CD14-positive monocyte (primary cell): ENCODE data around the gene VPS52. TPM values are rescaled to one million over a fixed set of nuclear protein-coding genes. Genes with fewer than 3 reads are reported as not detected.

Experiments
- DNase-seq, 3 donors: peaks; one replicate each; pipeline ENCODE4 v3.0.0-alpha.2; 2011 to 2022
- H2AFZ ChIP-seq: 2 replicates; pipeline ENCODE4 v1.6.0; 2012; ENCODE audit warnings: mild to moderate bottlenecking, low read depth, low read length, inconsistent platforms; ENCODE audit not compliant: insufficient read depth, poor library complexity, severe bottlenecking
- H3K27ac ChIP-seq, 2 donors: 1 replicate in 1 of 2; 2 replicates in 1 of 2; pipeline ENCODE4 v1.5.1; 2012 to 2013; ENCODE audit warnings: low read length in 2 of 2, control low read depth in 1 of 2, inconsistent platforms in 1 of 2, low read depth in 1 of 2, mild to moderate bottlenecking in 1 of 2
- H3K27me3 ChIP-seq, 2 donors: one replicate each; pipeline versions ENCODE4 v1.6.0 to v1.6.1; 2011 to 2013; ENCODE audit warnings: low read length in 2 of 2; ENCODE audit not compliant: control insufficient read depth in 2 of 2, insufficient read depth in 2 of 2
- H3K36me3 ChIP-seq, 2 donors: replicated peaks in 1 of 2; 1 replicate in 1 of 2; 2 replicates in 1 of 2; pipeline versions ENCODE4 v1.5.1 to v1.6.1; 2012 to 2013; ENCODE audit warnings: low read length in 2 of 2, control low read depth in 1 of 2, inconsistent platforms in 1 of 2, mild to moderate bottlenecking in 1 of 2; ENCODE audit not compliant: insufficient read depth in 2 of 2, control insufficient read depth in 1 of 2
- H3K4me1 ChIP-seq, 2 donors: 1 replicate in 1 of 2; 2 replicates in 1 of 2; pipeline versions ENCODE4 v1.5.1 to v1.6.1; 2012 to 2013; ENCODE audit warnings: low read length in 2 of 2, control low read depth in 1 of 2, inconsistent platforms in 1 of 2, mild to moderate bottlenecking in 1 of 2, moderate library complexity in 1 of 2; ENCODE audit not compliant: insufficient read depth in 2 of 2, control insufficient read depth in 1 of 2
- H3K4me2 ChIP-seq: replicated peaks from 2 replicates; pipeline ENCODE3; 2012; ENCODE audit warnings: low read length, moderate library complexity, mild to moderate bottlenecking; ENCODE audit not compliant: poor library complexity, severe bottlenecking; ENCODE audit errors: extremely low read depth
- H3K4me3 ChIP-seq, 3 experiments: fragments of 200-600 bp in 1 of 3; sonication (generic) in 1 of 3; replicated peaks in 1 of 3; 1 replicate in 2 of 3; 2 replicates in 1 of 3; pipeline ENCODE4 v1.5.1; 2011 to 2013; ENCODE audit warnings: low read length in 3 of 3, mild to moderate bottlenecking in 3 of 3, control low read depth in 2 of 3, low read depth in 2 of 3, inconsistent platforms in 1 of 3, moderate library complexity in 1 of 3
- H3K79me2 ChIP-seq: 2 replicates; pipeline ENCODE4 v1.6.0; 2012; ENCODE audit warnings: mild to moderate bottlenecking, control low read depth, inconsistent platforms, low read length, moderate library complexity; ENCODE audit not compliant: insufficient read depth
- H3K9ac ChIP-seq: 2 replicates; pipeline ENCODE4 v1.6.0; 2017; ENCODE audit warnings: low read length, mild to moderate bottlenecking; ENCODE audit not compliant: insufficient read depth, poor library complexity, severe bottlenecking
- H3K9me3 ChIP-seq, 2 donors: replicated peaks in 1 of 2; 1 replicate in 1 of 2; 2 replicates in 1 of 2; pipeline versions ENCODE4 v1.5.1 to v1.6.1; 2012 to 2013; ENCODE audit warnings: low read length in 2 of 2, control low read depth in 1 of 2; ENCODE audit not compliant: control insufficient read depth in 1 of 2, insufficient read depth in 1 of 2
- H4K20me1 ChIP-seq: 2 replicates; pipeline ENCODE4 v1.6.0; 2012; ENCODE audit warnings: mild to moderate bottlenecking, low read length, control low read depth, moderate library complexity; ENCODE audit not compliant: insufficient read depth
- H3K27ac Mint-ChIP-seq, 7 donors: one replicate each; pipeline ENCODE4 v1.8.0; 2020; ENCODE audit warnings: mild to moderate bottlenecking in 7 of 7, mixed read lengths in 7 of 7, moderate library complexity in 6 of 7, inconsistent platforms in 2 of 7
- H3K27me3 Mint-ChIP-seq, 3 donors: one replicate each; pipeline ENCODE4 v1.8.0; 2021 to 2022; ENCODE audit warnings: low read depth in 3 of 3, mild to moderate bottlenecking in 3 of 3, mixed read lengths in 3 of 3, moderate library complexity in 3 of 3, inconsistent platforms in 1 of 3
- H3K36me3 Mint-ChIP-seq, 2 donors: one replicate each; pipeline ENCODE4 v1.8.0; 2020; ENCODE audit warnings: mixed read lengths in 2 of 2, inconsistent platforms in 1 of 2, mild to moderate bottlenecking in 1 of 2
- H3K4me1 Mint-ChIP-seq: one replicate; pipeline ENCODE4 v1.8.0; 2020; ENCODE audit warnings: mild to moderate bottlenecking, mixed read lengths
- H3K4me3 Mint-ChIP-seq, 2 donors: one replicate each; pipeline ENCODE4 v1.8.0; 2020; ENCODE audit warnings: mild to moderate bottlenecking in 2 of 2, mixed read lengths in 2 of 2, moderate library complexity in 1 of 2
- H3K9me3 Mint-ChIP-seq, 7 donors: one replicate each; pipeline ENCODE4 v1.8.0; 2020 to 2022; ENCODE audit warnings: mixed read lengths in 7 of 7, mild to moderate bottlenecking in 6 of 7, moderate library complexity in 6 of 7, inconsistent platforms in 2 of 7
- WGBS: methylation state at CpG from one replicate; pipeline ENCODE4 v1.1.5; 2013; ENCODE audit warnings: missing lambda C conversion rate; ENCODE audit not compliant: insufficient coverage; 5-methylcytosine and 5-hydroxymethylcytosine counted together
- intact Hi-C, 2 donors: fragments of 100-400 bp; cut with micrococcal nuclease; formaldehyde crosslinking; loops; one replicate each; pipeline versions ENCODE4 v1.15.0 to v1.15.1; 2023
- polyA plus RNA-seq, 3 donors: library from polyadenylated mRNA; depleted of rRNA in 1 of 3; unstranded in 2 of 3; stranded (reverse) in 1 of 3; fragments of 300-500 nt in 2 of 3; fragments of >200 nt in 1 of 3; fragmentation: Illumina TruSeq in 2 of 3; gene quantifications; 1 replicate in 2 of 3; 2 replicates in 1 of 3; pipeline ENCODE4 v1.2.3, GENCODE V29; 2012 to 2021
- TF ChIP-seq, protein P1 (sequence below): fragments of 200-600 bp; IDR thresholded peaks from one replicate; pipeline ENCODE4 v1.8.0; 2022; ENCODE audit warnings: antibody characterized with exemption, mild to moderate bottlenecking

Gene VPS52
- polyA plus RNA-seq, 3 donors, result 11.0 to 150 (median 14.5) TPM

DNA sequence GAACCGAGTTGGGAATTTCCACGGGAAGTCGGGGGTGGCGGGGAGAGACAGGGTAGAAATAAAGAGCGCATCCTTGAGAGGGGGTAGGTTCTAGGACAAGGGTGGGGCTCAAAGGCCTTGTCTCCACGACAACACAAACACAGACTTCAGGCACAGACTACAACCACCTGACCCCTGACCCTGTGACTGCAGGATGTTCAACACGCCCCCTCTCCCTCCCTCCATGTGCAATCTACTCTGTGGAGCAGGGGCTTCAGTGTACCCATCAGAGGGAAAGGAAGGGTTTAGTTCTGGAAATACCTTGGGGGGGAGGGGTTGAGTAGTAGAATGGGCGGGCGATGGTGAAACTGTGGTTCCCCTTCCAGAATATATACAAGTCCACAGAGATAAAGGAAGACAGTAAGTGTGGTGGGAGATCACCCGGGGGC, 42.9 kb upstream of the VPS52 start:
- peaks cover 13 to 35% of the 10 kb centered on the region in 2 donors for H3K36me3 ChIP-seq
- H4K20me1 ChIP-seq, result peaks cover 59% of the 10 kb centered on the region
- H3K79me2 ChIP-seq, result peaks cover 85% of the 10 kb centered on the region
- peaks cover 53 to 58% of the 10 kb centered on the region in 2 donors for H3K4me1 ChIP-seq
- TF ChIP-seq, protein P1, sequence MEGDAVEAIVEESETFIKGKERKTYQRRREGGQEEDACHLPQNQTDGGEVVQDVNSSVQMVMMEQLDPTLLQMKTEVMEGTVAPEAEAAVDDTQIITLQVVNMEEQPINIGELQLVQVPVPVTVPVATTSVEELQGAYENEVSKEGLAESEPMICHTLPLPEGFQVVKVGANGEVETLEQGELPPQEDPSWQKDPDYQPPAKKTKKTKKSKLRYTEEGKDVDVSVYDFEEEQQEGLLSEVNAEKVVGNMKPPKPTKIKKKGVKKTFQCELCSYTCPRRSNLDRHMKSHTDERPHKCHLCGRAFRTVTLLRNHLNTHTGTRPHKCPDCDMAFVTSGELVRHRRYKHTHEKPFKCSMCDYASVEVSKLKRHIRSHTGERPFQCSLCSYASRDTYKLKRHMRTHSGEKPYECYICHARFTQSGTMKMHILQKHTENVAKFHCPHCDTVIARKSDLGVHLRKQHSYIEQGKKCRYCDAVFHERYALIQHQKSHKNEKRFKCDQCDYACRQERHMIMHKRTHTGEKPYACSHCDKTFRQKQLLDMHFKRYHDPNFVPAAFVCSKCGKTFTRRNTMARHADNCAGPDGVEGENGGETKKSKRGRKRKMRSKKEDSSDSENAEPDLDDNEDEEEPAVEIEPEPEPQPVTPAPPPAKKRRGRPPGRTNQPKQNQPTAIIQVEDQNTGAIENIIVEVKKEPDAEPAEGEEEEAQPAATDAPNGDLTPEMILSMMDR, result no peak
- H3K27me3 ChIP-seq, result no peaks in the 10 kb centered on the region
- WGBS, result no CpG with 5 or more reads among the region's 10 CpGs
- peaks cover 27 to 50% of the 10 kb centered on the region in 2 donors for H3K36me3 Mint-ChIP-seq
- H3K4me1 Mint-ChIP-seq, result peaks cover 59% of the 10 kb centered on the region
- peak overlapping the region; percentile 98 to 100 for H3K27ac ChIP-seq
- peaks cover 0 to 1% (median 0%) of the 10 kb centered on the region in 3 donors for H3K27me3 Mint-ChIP-seq
- peaks cover 0 to 6% (median 1%) of the 10 kb centered on the region in 7 donors for H3K9me3 Mint-ChIP-seq
- peak overlapping the region; percentile 55 for H2AFZ ChIP-seq
- H3K27ac Mint-ChIP-seq, result peak overlapping the region; percentile 95 to 100 (median 99)
- peak overlapping the region; percentile 90 for H3K4me2 ChIP-seq
- peak overlapping the region; percentile 98 for H3K4me3 Mint-ChIP-seq
- no peaks in the 10 kb centered on the region for H3K9me3 ChIP-seq
- peak overlapping the region; percentile 98 for H3K9ac ChIP-seq
- H3K4me3 ChIP-seq, result peak overlapping the region; percentile 75 to 98 (median 96)
- DNase-seq, result peak; percentile 82 to 92 (median 87)
- intact Hi-C loops, result loop anchor here in 1 of 2 donors (10.0 kb wide), 1 partner anchor 100 kb away; the partner anchor contains the start of genes CUTA and PHF1

DNA sequence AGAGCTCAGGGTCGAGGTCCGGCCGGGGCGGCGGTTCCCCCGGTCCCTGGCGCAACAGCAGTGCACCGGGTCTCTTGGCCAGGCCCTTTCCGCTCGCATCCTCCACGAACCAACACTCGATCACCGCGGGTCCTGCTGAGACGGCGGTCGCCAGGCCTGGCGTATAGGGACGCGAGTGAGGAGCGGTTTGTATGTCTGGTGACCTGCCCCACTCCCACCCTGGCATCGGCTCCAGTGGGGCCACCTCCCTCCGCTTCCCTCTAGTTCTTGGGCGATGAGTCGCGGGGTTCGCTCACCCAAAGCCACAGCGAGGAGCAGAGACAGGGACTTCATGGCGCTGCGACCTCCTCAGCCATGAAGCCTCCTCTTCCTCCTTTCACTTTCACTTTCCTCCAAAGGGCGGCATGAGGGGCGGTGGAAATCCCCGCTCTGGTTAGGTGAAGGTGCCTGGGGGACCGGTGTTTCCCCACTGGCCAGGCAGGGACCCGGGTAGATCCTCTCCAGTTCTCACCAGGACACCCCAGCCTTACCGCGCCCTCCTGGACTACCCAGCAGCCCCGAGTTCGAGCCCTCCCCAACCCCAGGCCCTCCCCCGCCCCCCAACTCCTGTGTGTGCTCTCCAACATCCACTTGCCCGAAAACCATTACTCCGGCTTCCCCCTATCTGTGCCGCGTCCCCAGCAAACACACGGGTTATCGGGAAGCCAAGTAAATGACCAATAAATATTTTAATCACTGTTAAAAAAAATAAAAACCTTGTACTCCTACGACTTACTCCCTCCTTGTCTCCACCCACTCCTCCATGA, 42.2 kb upstream of the VPS52 start, which contains the start of gene TAPBP:
TAPBP (minus strand) TSS at position 370 of the 806 bp plus-strand sequence; CDS start at position 333, 37 bp downstream.
- H3K36me3 Mint-ChIP-seq, result peaks cover 23 to 48% of the 10 kb centered on the region in 2 donors
- H3K4me1 Mint-ChIP-seq, result peaks cover 57% of the 10 kb centered on the region
- H3K27me3 Mint-ChIP-seq, result peaks cover 0 to 1% (median 0%) of the 10 kb centered on the region in 3 donors
- no peaks in the 10 kb centered on the region for H3K27me3 ChIP-seq
- H3K36me3 ChIP-seq, result peaks cover 8 to 33% of the 10 kb centered on the region in 2 donors
- H3K4me3 Mint-ChIP-seq, result peak within 1 kb of the TSS; percentile 98
- peak within 1 kb of the TSS; percentile 95 to 100 (median 99) for H3K27ac Mint-ChIP-seq
- H3K79me2 ChIP-seq, result peaks cover 85% of the 10 kb centered on the region
- H2AFZ ChIP-seq, result peak within 1 kb of the TSS; percentile 57
- WGBS, result 0% methylated on average over 28 of the region's 47 CpGs
- H3K4me2 ChIP-seq, result peak within 1 kb of the TSS; percentile 90
- DNase-seq, result peak; percentile 74 to 91 (median 79)
- H3K4me1 ChIP-seq, result peaks cover 49 to 52% of the 10 kb centered on the region in 2 donors
- intact Hi-C loops, result loop anchor here in 1 of 2 donors (1.0 to 10.0 kb wide), 2 partner anchors 14 to 101 kb away; partner anchors contain the start of genes CUTA and PHF1
- TF ChIP-seq, protein P1, result no peak
- H3K4me3 ChIP-seq, result peak within 1 kb of the TSS; percentile 75 to 98 (median 96)
- peaks cover 0 to 6% (median 1%) of the 10 kb centered on the region in 7 donors for H3K9me3 Mint-ChIP-seq
- peak within 1 kb of the TSS; percentile 98 for H3K9ac ChIP-seq
- H3K27ac ChIP-seq, result peak within 1 kb of the TSS; percentile 98 to 100
- peaks cover 59% of the 10 kb centered on the region for H4K20me1 ChIP-seq
- no peaks in the 10 kb centered on the region for H3K9me3 ChIP-seq
